Vagina (tissue), 2 donors: ENCODE results near the gene ZRSR2.
"Not testable (repeated sequence)": the region's sequence is repeated elsewhere in the genome, so short reads cannot be mapped to it uniquely, and the experiment has no call there.

ENCODE experiments used
- POLR2A ChIP-seq, 2 donors: fragments of 450-650 bp; IDR thresholded peaks; one replicate each; pipeline ENCODE4 v1.6.1; 2017; ENCODE audit warnings: antibody characterized with exemption in 2 of 2, mild to moderate bottlenecking in 2 of 2, moderate library complexity in 2 of 2
- POLR2AphosphoS5 ChIP-seq, 2 donors: sonication (generic); formaldehyde crosslinking; IDR thresholded peaks; one replicate each; pipeline ENCODE4 v1.9.0; 2017; ENCODE audit warnings: antibody characterized with exemption in 2 of 2, mild to moderate bottlenecking in 2 of 2, low read depth in 1 of 2; ENCODE audit not compliant: insufficient read depth in 1 of 2
- TF ChIP-seq, protein P1 (sequence below), 3 experiments: fragments of 450-650 bp in 2 of 3; fragments of 200-600 bp in 1 of 3; sonication (generic) in 1 of 3; IDR thresholded peaks; one replicate each; pipeline ENCODE4 v1.5.1; 2017 to 2019; ENCODE audit warnings: antibody characterized with exemption in 3 of 3, mild to moderate bottlenecking in 2 of 3, moderate library complexity in 2 of 3

- TF ChIP-seq, protein P1, sequence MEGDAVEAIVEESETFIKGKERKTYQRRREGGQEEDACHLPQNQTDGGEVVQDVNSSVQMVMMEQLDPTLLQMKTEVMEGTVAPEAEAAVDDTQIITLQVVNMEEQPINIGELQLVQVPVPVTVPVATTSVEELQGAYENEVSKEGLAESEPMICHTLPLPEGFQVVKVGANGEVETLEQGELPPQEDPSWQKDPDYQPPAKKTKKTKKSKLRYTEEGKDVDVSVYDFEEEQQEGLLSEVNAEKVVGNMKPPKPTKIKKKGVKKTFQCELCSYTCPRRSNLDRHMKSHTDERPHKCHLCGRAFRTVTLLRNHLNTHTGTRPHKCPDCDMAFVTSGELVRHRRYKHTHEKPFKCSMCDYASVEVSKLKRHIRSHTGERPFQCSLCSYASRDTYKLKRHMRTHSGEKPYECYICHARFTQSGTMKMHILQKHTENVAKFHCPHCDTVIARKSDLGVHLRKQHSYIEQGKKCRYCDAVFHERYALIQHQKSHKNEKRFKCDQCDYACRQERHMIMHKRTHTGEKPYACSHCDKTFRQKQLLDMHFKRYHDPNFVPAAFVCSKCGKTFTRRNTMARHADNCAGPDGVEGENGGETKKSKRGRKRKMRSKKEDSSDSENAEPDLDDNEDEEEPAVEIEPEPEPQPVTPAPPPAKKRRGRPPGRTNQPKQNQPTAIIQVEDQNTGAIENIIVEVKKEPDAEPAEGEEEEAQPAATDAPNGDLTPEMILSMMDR (IDR thresholded peaks at IDR 0.05): not testable (repeated sequence)
- not testable (repeated sequence) for TF ChIP-seq POLR2AphosphoS5 (IDR thresholded peaks at IDR 0.05; ENCODE audit: insufficient read depth in 1 of 2, low read depth in 1 of 2); POLR2A (IDR thresholded peaks at IDR 0.05)
Measured at GRCh38 chrX:15759886-15760285, 30.4 kb upstream of the ZRSR2 start.
